Activated CD4-positive, alpha-beta T cell treated with anti-CD3 and anti-CD28 coated beads, Interleukin-2, amount 10 ng/mL, durations not matched to agents 24 days and 14 days (primary cell): ENCODE data around the gene ARPC5L. TPM values are rescaled to one million over a fixed set of nuclear protein-coding genes. Genes with fewer than 3 reads are reported as not detected.

Source experiments
- DNase-seq: peaks from one replicate; pipeline ENCODE4 v3.0.0; 2022
- H3K27ac Mint-ChIP-seq: one replicate; pipeline ENCODE4 v1.8.0; 2022; ENCODE audit warnings: mild to moderate bottlenecking, mixed read lengths
- H3K27me3 Mint-ChIP-seq: one replicate; pipeline ENCODE4 v1.8.0; 2022; ENCODE audit warnings: mixed read lengths
- H3K36me3 Mint-ChIP-seq: one replicate; pipeline ENCODE4 v1.8.0; 2022; ENCODE audit warnings: low read depth, mild to moderate bottlenecking, mixed read lengths
- H3K4me1 Mint-ChIP-seq: one replicate; pipeline ENCODE4 v1.8.0; 2021; ENCODE audit warnings: mixed read lengths
- H3K4me3 Mint-ChIP-seq: one replicate; pipeline ENCODE4 v1.8.0; 2022; ENCODE audit warnings: mild to moderate bottlenecking, moderate library complexity, mixed read lengths
- H3K9me3 Mint-ChIP-seq: one replicate; pipeline ENCODE4 v1.8.0; 2021; ENCODE audit warnings: mixed read lengths
- intact Hi-C: fragments of 100-400 bp; cut with micrococcal nuclease; formaldehyde crosslinking; loops from one replicate; pipeline ENCODE4 v1.15.1; 2023
- total RNA-seq: library from RNA; stranded (reverse); gene quantifications from 2 replicates; pipeline ENCODE4 v1.2.3, GENCODE V29; 2022

Gene ARPC5L
- total RNA-seq, 1 donor from 2014 or later: 103 TPM

DNA sequence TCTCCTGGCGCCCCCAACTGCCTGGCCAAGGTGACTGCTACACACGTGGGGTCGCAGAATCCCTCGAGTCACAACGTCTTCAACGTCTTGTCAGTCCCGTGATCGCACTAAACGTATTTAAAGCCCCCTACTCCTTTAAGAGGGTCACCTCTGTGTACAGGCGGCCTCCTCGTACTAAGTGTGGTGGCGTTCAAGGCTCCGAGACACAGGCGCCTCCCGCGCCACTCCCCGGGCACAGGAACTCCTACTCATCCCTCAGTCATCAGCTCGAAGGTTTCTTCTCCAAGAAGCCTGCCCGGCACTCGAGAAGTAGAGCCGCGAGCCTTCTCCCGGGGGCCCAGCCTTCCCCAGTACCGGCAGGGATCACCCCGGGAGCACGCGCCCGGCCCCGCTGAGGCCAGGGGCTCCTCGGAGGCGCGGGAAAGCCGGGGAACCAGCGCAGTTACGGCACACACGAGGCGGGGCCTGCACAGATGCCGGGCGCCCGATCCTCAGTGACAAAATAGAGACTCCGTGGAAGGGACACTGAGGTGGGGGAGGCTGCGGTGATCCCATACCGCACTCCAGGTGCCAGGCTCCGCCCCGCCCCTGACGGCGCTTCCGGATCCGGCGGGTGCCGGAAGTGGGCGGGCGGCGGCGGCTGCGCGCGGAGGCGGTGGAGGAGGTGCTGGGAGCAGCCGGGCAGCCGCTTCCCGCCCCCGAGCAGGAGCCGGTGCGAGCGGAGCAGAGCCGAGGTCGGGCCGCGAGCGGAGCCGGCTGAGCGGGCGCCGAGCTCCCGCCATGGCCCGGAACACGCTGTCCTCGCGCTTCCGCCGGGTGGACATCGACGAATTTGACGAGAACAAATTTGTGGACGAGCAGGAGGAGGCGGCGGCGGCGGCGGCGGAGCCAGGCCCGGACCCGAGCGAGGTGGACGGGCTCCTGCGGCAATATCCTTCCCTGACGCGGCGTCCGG is 6.9 kb downstream of the ARPC5L start:
- Mint-ChIP-seq H3K27ac (peak overlapping the region; percentile 100), H3K36me3 (peaks cover 46% of the 10 kb centered on the region), H3K9me3 (no peaks in the 10 kb centered on the region), H3K27me3 (no peaks in the 10 kb centered on the region), H3K4me1 (peaks cover 42% of the 10 kb centered on the region), H3K4me3 (peak overlapping the region; percentile 99)
- DNase-seq: peak; percentile 98
- intact Hi-C loops: loop anchor here (10.0 kb wide), 1 partner anchor 454 kb away; the partner anchor contains the start of gene PSMB7

DNA sequence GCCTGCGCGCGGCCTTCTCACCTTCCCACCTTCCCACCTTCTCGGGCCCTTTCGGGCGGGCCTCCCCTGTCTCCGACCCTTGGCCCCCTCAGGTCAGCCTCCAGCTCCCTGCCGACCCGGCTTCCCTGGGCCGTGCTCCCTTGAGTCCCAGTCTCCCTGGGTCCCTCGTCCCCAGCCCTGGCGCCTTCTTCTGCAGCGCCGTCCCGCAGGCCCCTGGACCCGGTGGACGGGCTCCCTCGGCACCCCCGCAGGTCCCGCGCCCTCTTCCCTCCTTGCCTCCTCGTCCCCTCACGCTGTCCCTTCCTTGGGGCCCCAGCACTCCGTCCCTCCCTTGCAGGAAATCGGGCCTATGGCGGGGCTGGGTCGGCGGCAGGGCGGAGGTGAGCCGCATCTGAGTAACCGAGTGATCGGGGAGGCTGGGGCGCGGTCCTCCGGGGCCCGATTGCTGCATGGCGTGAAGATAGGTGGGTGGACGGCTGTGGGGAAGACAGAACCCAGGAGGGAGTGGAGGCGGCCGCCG is 7.6 kb downstream of the ARPC5L start:
- Mint-ChIP-seq H3K9me3 (no peaks in the 10 kb centered on the region), H3K27me3 (no peaks in the 10 kb centered on the region), H3K36me3 (peaks cover 47% of the 10 kb centered on the region), H3K4me3 (peak overlapping the region; percentile 99), H3K27ac (peak overlapping the region; percentile 99), H3K4me1 (peaks cover 42% of the 10 kb centered on the region)
- intact Hi-C loops: loop anchor here (10.0 kb wide), 1 partner anchor 455 kb away; the partner anchor contains the start of gene PSMB7
- peak; percentile 84 for DNase-seq

DNA sequence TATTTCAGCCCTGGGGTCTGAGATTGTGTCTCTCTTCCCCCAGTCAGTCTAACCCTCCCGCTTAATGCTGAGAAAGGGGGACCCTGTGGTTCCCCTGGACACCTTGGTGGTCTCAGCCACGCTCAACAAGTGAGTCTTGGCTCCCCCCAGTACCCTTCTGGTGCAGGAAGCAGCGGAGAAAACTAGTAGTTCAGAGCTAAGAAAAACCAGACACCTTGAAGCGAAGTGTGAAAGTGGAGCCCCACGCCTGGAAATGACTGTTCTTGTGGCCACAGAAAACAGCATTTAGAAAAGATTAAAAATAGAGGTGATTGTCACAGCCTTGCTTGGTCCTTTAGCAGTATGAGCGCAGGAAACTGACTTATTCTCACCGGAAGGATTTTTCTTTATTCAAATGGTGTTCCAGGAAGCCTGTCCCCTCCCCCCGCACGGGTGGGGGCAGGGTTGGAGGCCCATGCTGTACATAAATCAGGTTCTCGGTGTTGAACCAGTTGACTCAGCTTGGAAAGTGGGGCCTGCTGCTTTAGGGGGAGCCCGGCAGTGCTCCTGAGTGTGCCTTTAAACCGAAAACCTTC is 8.1 kb downstream of the ARPC5L start:
- H3K27me3 Mint-ChIP-seq: no peaks in the 10 kb centered on the region
- H3K4me3 Mint-ChIP-seq: peak overlapping the region; percentile 99
- peaks cover 42% of the 10 kb centered on the region for H3K4me1 Mint-ChIP-seq
- peak; percentile 94 for DNase-seq
- H3K27ac Mint-ChIP-seq: peak overlapping the region; percentile 99
- intact Hi-C loops: loop anchor here (1.0 to 10.0 kb wide), 7 partner anchors 8 to 455 kb away; partner anchors contain the start of genes ARPC5L, GOLGA1, PPP6C and PSMB7
- peaks cover 52% of the 10 kb centered on the region for H3K36me3 Mint-ChIP-seq
- no peaks in the 10 kb centered on the region for H3K9me3 Mint-ChIP-seq

DNA sequence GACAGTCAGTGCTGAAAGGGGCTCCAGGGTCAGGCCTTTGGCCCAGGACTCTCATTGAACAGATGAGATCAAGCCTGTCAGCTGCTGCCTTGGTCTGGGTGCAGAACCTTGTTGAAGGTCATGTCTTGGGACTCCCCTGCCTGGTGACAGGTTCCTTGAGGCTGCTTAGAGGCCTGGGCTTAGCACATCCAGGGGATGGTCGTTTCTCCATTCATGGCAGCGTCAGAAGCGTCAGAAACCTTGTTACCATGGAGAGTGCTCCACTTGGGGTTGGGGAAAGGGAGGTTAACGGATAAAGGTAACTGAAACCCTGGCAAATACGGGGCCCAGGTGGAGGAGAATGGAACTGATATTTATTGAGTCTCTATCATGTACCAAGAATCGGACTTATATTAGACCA is 8.8 kb downstream of the ARPC5L start:
- Mint-ChIP-seq H3K27me3 (no peaks in the 10 kb centered on the region), H3K4me3 (peak overlapping the region; percentile 99), H3K27ac (peak overlapping the region; percentile 99), H3K36me3 (peaks cover 58% of the 10 kb centered on the region), H3K9me3 (no peaks in the 10 kb centered on the region), H3K4me1 (peaks cover 42% of the 10 kb centered on the region)
- no peak for DNase-seq
- intact Hi-C loops: loop anchor here (1.0 to 2.0 kb wide), 6 partner anchors 8 to 319 kb away; partner anchors contain the start of genes ARPC5L, GOLGA1, PPP6C and SCAI

DNA sequence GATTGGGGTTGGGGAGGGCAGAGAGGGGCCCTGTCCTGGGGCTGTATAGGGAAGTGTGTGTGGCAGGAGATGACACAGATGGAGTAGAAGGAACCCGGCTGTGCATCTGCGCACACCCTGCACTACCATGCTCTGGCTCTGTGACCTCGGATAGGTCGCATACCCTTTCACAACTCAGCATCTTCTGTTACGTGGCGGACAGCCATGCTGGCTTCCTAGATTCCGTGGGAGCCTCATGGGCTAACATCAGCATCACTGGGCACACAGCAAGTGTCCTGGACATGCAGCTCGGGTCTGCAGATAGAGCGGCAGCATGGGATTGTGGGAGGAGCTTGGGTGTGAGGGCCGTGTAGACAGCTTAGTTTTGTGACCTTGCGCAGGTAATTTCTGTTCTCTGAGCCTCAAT is 9.2 kb downstream of the ARPC5L start:
- DNase-seq: no peak
- peak overlapping the region; percentile 99 for H3K4me3 Mint-ChIP-seq
- peak overlapping the region; percentile 99 for H3K27ac Mint-ChIP-seq
- no peaks in the 10 kb centered on the region for H3K9me3 Mint-ChIP-seq
- peaks cover 61% of the 10 kb centered on the region for H3K36me3 Mint-ChIP-seq
- H3K4me1 Mint-ChIP-seq: peaks cover 42% of the 10 kb centered on the region
- intact Hi-C loops: loop anchor here (2.0 kb wide), 1 partner anchor 24 kb away; no protein-coding TSS in a partner anchor
- no peaks in the 10 kb centered on the region for H3K27me3 Mint-ChIP-seq

DNA sequence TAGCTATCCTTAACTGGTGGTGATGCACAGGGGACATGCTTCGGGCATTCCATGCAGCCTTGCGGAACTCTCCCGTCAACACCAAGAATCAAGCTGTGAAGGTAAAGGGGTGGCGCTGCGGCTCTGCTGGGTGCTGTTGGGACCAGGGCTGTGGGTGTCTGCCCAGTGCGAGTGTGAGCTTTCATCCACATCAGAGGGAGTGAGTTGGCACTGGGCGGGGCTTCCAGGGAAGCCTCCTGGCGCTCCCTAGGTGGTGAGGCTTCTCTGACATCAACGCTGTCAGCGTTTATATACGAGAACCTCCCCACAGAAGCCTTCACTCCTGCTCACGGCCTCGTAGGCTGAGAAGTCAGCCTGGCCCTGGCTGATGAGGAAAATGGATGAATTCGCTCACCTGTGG is 11.7 kb downstream of the ARPC5L start:
- DNase-seq: no peak
- H3K4me3 Mint-ChIP-seq: no peak overlapping the region
- no peaks in the 10 kb centered on the region for H3K27me3 Mint-ChIP-seq
- H3K27ac Mint-ChIP-seq: no peak overlapping the region
- peaks cover 38% of the 10 kb centered on the region for H3K4me1 Mint-ChIP-seq
- H3K9me3 Mint-ChIP-seq: no peaks in the 10 kb centered on the region
- intact Hi-C loops: no loop called here
- peaks cover 70% of the 10 kb centered on the region for H3K36me3 Mint-ChIP-seq

DNA sequence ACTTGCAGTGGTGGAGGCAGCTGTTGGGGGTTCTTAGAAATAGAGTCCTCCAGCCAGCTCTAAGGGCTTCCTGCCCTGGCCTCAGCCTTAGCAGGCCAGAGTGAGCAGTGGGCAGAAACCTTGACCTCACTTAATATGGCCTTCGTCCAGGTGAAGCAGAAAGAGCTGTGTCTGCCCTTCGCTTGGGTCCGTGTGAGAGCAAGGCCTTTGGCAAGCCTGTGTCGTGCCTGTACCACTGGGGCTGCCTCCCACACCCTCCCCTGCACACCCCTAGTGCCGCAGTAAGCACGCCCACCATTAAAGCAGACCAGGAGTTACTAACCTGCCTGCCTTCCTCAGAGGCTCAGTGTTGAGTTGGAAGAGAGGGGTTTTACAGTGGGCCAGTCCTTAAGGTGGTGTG is 13.6 kb downstream of the ARPC5L start:
- Mint-ChIP-seq H3K36me3 (peaks cover 76% of the 10 kb centered on the region), H3K9me3 (no peaks in the 10 kb centered on the region), H3K4me1 (peaks cover 32% of the 10 kb centered on the region), H3K27ac (peak overlapping the region; percentile 11), H3K4me3 (no peak overlapping the region), H3K27me3 (no peaks in the 10 kb centered on the region)
- intact Hi-C loops: no loop called here
- DNase-seq: no peak

DNA sequence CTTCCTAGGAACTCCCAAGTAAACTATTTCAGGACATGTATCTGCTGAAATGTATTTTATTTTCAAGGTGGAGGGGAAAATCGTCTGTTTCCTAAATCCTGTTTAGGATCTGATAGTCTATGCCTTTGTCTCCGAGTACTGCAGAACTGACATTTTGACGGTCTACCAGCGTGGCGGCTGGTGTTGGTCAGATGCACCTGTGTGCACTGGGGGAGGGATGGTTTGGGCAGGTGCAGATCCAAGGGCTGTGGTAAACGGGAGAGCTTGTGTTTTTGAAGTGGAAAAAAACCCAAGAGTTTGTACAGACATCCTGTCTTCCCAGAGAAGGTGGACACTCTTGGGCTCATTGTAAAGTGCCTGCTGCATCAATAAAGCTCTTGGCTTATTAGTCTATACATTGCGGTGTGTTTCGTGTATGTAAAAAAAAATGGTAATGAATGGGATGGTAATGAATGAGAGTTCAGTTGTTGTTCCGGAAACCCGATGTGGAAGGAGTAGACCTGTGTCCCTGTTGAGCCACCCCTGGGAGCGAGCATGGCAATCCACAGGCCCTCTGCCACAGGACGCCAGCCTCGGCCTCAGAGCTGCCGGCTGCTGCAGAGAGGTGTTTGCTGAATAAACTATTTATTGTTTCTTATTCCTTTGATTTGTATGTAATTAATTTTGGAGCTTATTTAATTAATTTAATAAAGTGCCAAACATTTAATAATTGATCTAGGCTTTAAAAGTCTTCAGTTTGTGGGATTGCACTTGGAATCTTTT is 15.3 kb downstream of the ARPC5L start:
- peaks cover 15% of the 10 kb centered on the region for H3K4me1 Mint-ChIP-seq
- peak overlapping the region; percentile 21 for H3K27ac Mint-ChIP-seq
- H3K4me3 Mint-ChIP-seq: no peak overlapping the region
- H3K36me3 Mint-ChIP-seq: peaks cover 66% of the 10 kb centered on the region
- H3K9me3 Mint-ChIP-seq: no peaks in the 10 kb centered on the region
- H3K27me3 Mint-ChIP-seq: no peaks in the 10 kb centered on the region
- no peak for DNase-seq
- intact Hi-C loops: no loop called here

DNA sequence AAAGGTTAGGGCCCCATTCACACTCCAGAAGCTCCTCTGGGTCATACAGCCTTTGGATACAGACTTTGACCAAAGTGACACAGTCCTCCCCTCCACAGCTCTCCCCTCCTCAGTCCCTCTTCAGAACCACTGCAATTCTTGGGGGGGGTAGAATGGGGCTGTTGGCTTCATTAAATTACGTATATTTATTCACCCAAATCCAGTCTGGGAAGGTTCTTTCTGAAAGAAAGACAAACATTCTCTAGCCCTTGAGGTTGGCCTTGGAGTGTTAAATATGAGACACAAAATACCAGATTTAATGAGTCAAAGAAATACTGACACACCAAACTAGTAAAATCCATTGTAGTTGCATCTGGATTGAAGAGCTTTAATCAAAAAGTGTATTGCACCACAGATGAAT is 16.1 kb downstream of the ARPC5L start:
- Mint-ChIP-seq H3K4me3 (no peak overlapping the region), H3K36me3 (peaks cover 61% of the 10 kb centered on the region), H3K4me1 (peaks cover 12% of the 10 kb centered on the region), H3K9me3 (no peaks in the 10 kb centered on the region), H3K27ac (no peak overlapping the region), H3K27me3 (no peaks in the 10 kb centered on the region)
- DNase-seq: no peak
- intact Hi-C loops: no loop called here

DNA sequence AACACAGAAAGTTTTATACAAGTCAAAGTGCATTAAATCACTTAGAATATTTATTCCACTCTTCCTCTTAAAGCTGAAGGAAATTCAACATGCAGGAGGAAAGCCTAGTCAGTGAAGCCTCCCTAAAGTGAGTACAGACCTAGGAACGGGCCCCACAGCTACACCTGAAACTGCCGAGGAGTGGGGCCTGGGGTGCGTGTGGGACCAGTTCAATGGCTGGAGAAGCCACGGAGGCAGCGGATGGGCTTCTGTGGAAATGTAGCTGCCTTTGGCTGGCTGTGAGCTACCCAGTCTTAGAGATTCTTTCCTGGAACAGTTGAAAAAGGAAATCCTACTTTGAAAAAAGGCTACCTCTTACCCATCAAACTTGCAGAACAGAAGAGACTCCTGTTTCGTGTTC is 16.6 kb downstream of the ARPC5L start:
- H3K27ac Mint-ChIP-seq: no peak overlapping the region
- peaks cover 7% of the 10 kb centered on the region for H3K4me1 Mint-ChIP-seq
- H3K4me3 Mint-ChIP-seq: no peak overlapping the region
- peaks cover 56% of the 10 kb centered on the region for H3K36me3 Mint-ChIP-seq
- no peaks in the 10 kb centered on the region for H3K27me3 Mint-ChIP-seq
- no peak for DNase-seq
- H3K9me3 Mint-ChIP-seq: no peaks in the 10 kb centered on the region
- intact Hi-C loops: no loop called here

DNA sequence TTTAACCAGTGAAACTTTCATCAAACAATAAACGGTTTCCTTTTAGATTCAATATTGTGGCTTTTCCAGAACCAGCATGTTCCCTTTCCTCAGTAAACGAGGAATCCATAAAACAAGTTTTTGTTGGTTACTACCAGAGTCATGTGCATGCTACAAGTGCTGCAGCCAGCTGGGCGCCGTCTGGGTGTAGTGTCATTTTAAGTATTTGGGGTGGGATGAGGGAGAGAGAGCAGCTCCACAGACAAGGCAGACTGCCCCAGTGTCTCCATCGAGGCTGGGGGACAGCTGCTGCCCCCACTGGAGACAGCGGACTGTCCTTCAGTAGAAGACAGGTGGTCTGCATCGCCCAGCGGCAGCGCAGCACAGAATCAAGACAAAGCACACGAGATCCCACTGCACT is 17.3 kb downstream of the ARPC5L start:
- no peak overlapping the region for H3K4me3 Mint-ChIP-seq
- intact Hi-C loops: no loop called here
- no peaks in the 10 kb centered on the region for H3K27me3 Mint-ChIP-seq
- no peak overlapping the region for H3K27ac Mint-ChIP-seq
- H3K36me3 Mint-ChIP-seq: peaks cover 54% of the 10 kb centered on the region
- DNase-seq: no peak
- peaks cover 5% of the 10 kb centered on the region for H3K4me1 Mint-ChIP-seq
- H3K9me3 Mint-ChIP-seq: no peaks in the 10 kb centered on the region

DNA sequence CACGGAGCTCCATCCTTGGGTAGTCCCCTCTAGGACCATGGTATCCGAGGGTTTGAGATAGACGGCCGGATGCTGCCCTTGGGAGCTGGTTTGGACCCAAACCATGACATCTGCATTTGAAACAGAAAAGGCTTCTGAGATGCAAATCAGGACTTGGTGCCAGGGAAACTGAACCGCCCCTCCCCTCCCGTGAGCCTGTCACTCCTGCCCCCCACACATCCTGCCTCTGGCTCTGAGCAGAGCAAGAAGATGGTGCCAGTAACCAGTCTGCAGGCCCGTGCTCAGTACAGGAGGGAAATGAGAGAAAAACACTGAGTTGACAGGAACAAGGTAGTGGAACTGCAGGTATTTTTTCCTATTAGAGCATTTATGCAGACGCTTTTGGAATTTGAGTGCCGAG is 18.6 kb downstream of the ARPC5L start:
- no peak overlapping the region for H3K27ac Mint-ChIP-seq
- no peaks in the 10 kb centered on the region for H3K9me3 Mint-ChIP-seq
- no peak overlapping the region for H3K4me3 Mint-ChIP-seq
- peaks cover 52% of the 10 kb centered on the region for H3K36me3 Mint-ChIP-seq
- H3K4me1 Mint-ChIP-seq: peaks cover 5% of the 10 kb centered on the region
- no peak for DNase-seq
- no peaks in the 10 kb centered on the region for H3K27me3 Mint-ChIP-seq
- intact Hi-C loops: no loop called here

DNA sequence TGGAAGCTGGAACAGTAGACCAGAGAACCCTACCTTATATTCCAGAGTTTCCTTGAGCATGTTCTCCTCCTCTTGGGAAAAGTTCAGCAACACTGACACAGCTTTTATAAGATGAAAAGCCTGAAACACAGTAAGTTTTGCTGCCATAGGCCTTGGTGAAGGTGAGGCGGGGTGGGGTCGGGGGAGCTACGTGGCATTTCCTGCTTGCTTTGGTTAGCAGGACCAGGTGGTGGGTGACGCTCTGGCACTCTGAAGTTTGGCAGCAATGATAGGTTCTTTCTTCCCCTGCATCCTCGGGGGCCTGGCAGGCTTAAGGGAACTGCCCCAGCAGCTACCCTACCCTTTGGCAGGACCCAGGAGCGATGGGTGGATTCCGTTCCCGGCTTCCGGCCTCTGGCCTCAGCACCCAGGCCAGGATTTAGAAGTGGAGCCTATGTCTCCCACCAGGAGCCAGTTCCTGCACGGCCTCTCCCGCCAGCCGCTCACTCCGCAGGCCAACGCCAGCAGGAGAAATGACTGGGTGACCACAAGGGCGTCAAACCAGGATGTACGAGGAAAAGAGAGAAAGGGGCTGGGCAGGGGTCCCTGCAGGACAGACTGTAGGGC is 19.3 kb downstream of the ARPC5L start:
- peaks cover 5% of the 10 kb centered on the region for H3K4me1 Mint-ChIP-seq
- peaks cover 55% of the 10 kb centered on the region for H3K36me3 Mint-ChIP-seq
- H3K27ac Mint-ChIP-seq: no peak overlapping the region
- no peak overlapping the region for H3K4me3 Mint-ChIP-seq
- H3K27me3 Mint-ChIP-seq: no peaks in the 10 kb centered on the region
- intact Hi-C loops: no loop called here
- no peaks in the 10 kb centered on the region for H3K9me3 Mint-ChIP-seq
- no peak for DNase-seq
